B cell (primary cell): ENCODE data around the gene POLR2F. TPM values are rescaled to one million over a fixed set of nuclear protein-coding genes. Genes with fewer than 3 reads are reported as not detected.

Source experiments
- ATAC-seq: fragments of 200-7000 bp; cut with Tn5 transposase; one replicate; pipeline ENCODE4 v1.10.0; 2021; ENCODE audit warnings: low read depth, mild to moderate bottlenecking, moderate number of reproducible peaks, moderate library complexity
- CTCF ChIA-PET: fragments of 350-600 bp; sonication (Branson Sonifier 250); formaldehyde crosslinking; loops from one replicate; lab custom pipeline; 2021; ENCODE audit warnings: antibody characterized with exemption, inconsistent platforms; lab: Charles Lee
- POLR2A ChIA-PET: fragments of 350-600 bp; sonication (Branson Sonifier 250); formaldehyde crosslinking; loops from one replicate; lab custom pipeline; 2021; ENCODE audit warnings: antibody characterized with exemption; lab: Charles Lee
- DNase-seq: peaks from one replicate; pipeline ENCODE4 v3.0.0; 2013
- H2AFZ ChIP-seq: 2 replicates; pipeline ENCODE4 v1.6.1; 2012; ENCODE audit warnings: mild to moderate bottlenecking, low read depth, low read length; ENCODE audit not compliant: insufficient read depth, poor library complexity, severe bottlenecking
- H3K27ac ChIP-seq, 2 donors: 1 replicate in 1 of 2; 2 replicates in 1 of 2; pipeline ENCODE4 v1.5.1; 2012 to 2013; ENCODE audit warnings: low read length in 2 of 2, mild to moderate bottlenecking in 2 of 2, moderate library complexity in 1 of 2
- H3K27me3 ChIP-seq, 4 experiments: fragments of 200-600 bp in 1 of 4; sonication (generic) in 1 of 4; replicated peaks in 1 of 4; 1 replicate in 2 of 4; 2 replicates in 2 of 4; pipeline versions ENCODE4 v1.6.1 to v1.7.0; 2013 to 2016; ENCODE audit warnings: low read length in 3 of 4, mild to moderate bottlenecking in 2 of 4, mixed read lengths in 1 of 4, moderate library complexity in 1 of 4; ENCODE audit not compliant: insufficient read depth in 4 of 4, control insufficient read depth in 3 of 4; ENCODE audit errors: control extremely low read depth in 1 of 4
- H3K36me3 ChIP-seq, 2 experiments: replicated peaks in 1 of 2; 1 replicate in 1 of 2; 2 replicates in 1 of 2; pipeline versions ENCODE4 v1.6.1 to v1.7.1; 2013; ENCODE audit warnings: low read length in 1 of 2; ENCODE audit not compliant: insufficient read depth in 2 of 2, control insufficient read depth in 1 of 2; ENCODE audit errors: control extremely low read depth in 1 of 2, extremely low read depth in 1 of 2
- H3K4me1 ChIP-seq, 2 donors: fragments of 200-600 bp in 1 of 2; sonication (generic) in 1 of 2; 1 replicate in 1 of 2; 2 replicates in 1 of 2; pipeline versions ENCODE4 v1.5.1 to v1.6.1; 2013 to 2017; ENCODE audit warnings: low read length in 2 of 2; ENCODE audit not compliant: control insufficient read depth in 2 of 2, insufficient read depth in 2 of 2
- H3K4me2 ChIP-seq: replicated peaks from 2 replicates; pipeline ENCODE3; 2012; ENCODE audit warnings: mild to moderate bottlenecking, low read depth, low read length; ENCODE audit not compliant: poor library complexity, severe bottlenecking
- H3K4me3 ChIP-seq, 5 experiments: fragments of 200-600 bp in 1 of 5; sonication (generic) in 1 of 5; 1 replicate in 3 of 5; 2 replicates in 2 of 5; pipeline versions ENCODE4 v1.5.1 to v1.7.0; 2011 to 2016; ENCODE audit warnings: low read length in 4 of 5, mild to moderate bottlenecking in 4 of 5, low read depth in 2 of 5, control low read depth in 1 of 5, moderate library complexity in 1 of 5; ENCODE audit not compliant: insufficient read depth in 1 of 5; ENCODE audit errors: control extremely low read depth in 1 of 5, extremely low read depth in 1 of 5
- H3K79me2 ChIP-seq: fragments of 200-600 bp; sonication (generic); one replicate; pipeline ENCODE4 v1.6.0; 2016; ENCODE audit warnings: low read length; ENCODE audit not compliant: control insufficient read depth, insufficient read depth
- H3K9ac ChIP-seq: fragments of 200-600 bp; sonication (generic); 2 replicates; pipeline ENCODE4 v1.6.1; 2017; ENCODE audit warnings: mild to moderate bottlenecking, low read length, moderate library complexity
- H3K9me3 ChIP-seq, 3 donors: one replicate each; pipeline versions ENCODE4 v1.6.1 to v1.7.1; 2013; ENCODE audit warnings: low read length in 2 of 3; ENCODE audit not compliant: control insufficient read depth in 2 of 3, insufficient read depth in 1 of 3; ENCODE audit errors: control extremely low read depth in 1 of 3
- H4K20me1 ChIP-seq: 2 replicates; pipeline ENCODE4 v1.6.0; 2012; ENCODE audit warnings: mild to moderate bottlenecking, low read length; ENCODE audit not compliant: insufficient read depth, control insufficient read depth, poor library complexity, severe bottlenecking
- H3K27ac Mint-ChIP-seq: one replicate; pipeline ENCODE4 v1.8.0; 2021; ENCODE audit warnings: mixed read lengths
- H3K27me3 Mint-ChIP-seq: one replicate; pipeline ENCODE4 v1.8.0; 2021; ENCODE audit warnings: mixed read lengths
- H3K4me1 Mint-ChIP-seq: one replicate; pipeline ENCODE4 v1.8.0; 2021; ENCODE audit warnings: mixed read lengths
- H3K4me3 Mint-ChIP-seq: one replicate; pipeline ENCODE4 v1.8.0; 2021; ENCODE audit warnings: mixed read lengths
- H3K9me3 Mint-ChIP-seq: one replicate; pipeline ENCODE4 v1.8.0; 2022; ENCODE audit warnings: mixed read lengths; ENCODE audit not compliant: insufficient read depth
- CTCF ChIP-seq: fragments of 200-600 bp; IDR thresholded peaks from one replicate; pipeline ENCODE4 v1.8.0; 2022; ENCODE audit warnings: antibody characterized with exemption, mild to moderate bottlenecking
- EZH2 ChIP-seq: IDR thresholded peaks from 2 replicates; pipeline ENCODE4 v1.6.1; 2012; ENCODE audit warnings: borderline replicate concordance, low read depth, mild to moderate bottlenecking, moderate library complexity, low read length; ENCODE audit not compliant: insufficient read depth, poor library complexity, severe bottlenecking
- WGBS: methylation state at CpG from one replicate; pipeline ENCODE4 v1.1.5; 2013; ENCODE audit warnings: missing lambda C conversion rate; ENCODE audit not compliant: insufficient coverage; 5-methylcytosine and 5-hydroxymethylcytosine counted together
- intact Hi-C: fragments of 100-400 bp; cut with micrococcal nuclease; formaldehyde crosslinking; loops from one replicate; pipeline ENCODE4 v1.10.0; 2022
- polyA plus RNA-seq: library from polyadenylated mRNA; depleted of rRNA; stranded (reverse); fragments of >200 nt; gene quantifications from 2 replicates; pipeline ENCODE4 v1.2.3, GENCODE V29; 2012
- total RNA-seq, 2 donors: library from RNA; stranded (reverse); fragments of 120-200 nt in 1 of 2; gene quantifications; 1 replicate in 1 of 2; 2 replicates in 1 of 2; pipeline versions ENCODE4 v1.2.3 to v1.2.4, GENCODE V29; 2013 to 2022

Gene POLR2F
- total and polyA plus RNA-seq, 2 donors (not counting 1 experiment from before 2014, with no cell fraction given) = 41.8 to 49.6 TPM

- intact Hi-C loops = no loop called here
- CTCF ChIA-PET = interaction anchor here (0.9 to 2.7 kb wide), 4 partner anchors 25 to 44 kb away, joined by 3 to 28 read pairs (median 6); no protein-coding TSS in a partner anchor
- peak overlapping the region; percentile 86 for H3K27ac Mint-ChIP-seq
- ATAC-seq = no peak
- H3K9me3 ChIP-seq = no peaks in the 10 kb centered on the region
- DNase-seq = no peak
- peak overlapping the region; percentile 71 for H3K9ac ChIP-seq
- H3K4me1 Mint-ChIP-seq = peaks cover 28% of the 10 kb centered on the region
- H3K4me2 ChIP-seq = peak overlapping the region; percentile 94
- peak overlapping the region in 1 of 2 donors; percentile 73 for H3K27ac ChIP-seq
- peak overlapping the region; percentile 83 for H2AFZ ChIP-seq
- peaks cover 0 to 5% of the 10 kb centered on the region in 2 experiments for H3K36me3 ChIP-seq
- H3K27me3 ChIP-seq = no peaks in the 10 kb centered on the region
- no peaks in the 10 kb centered on the region for H3K9me3 Mint-ChIP-seq
- WGBS = 67% methylated on average over 17 of the region's 19 CpGs
- TF ChIP-seq CTCF (no peak), EZH2 (no peak)
- H3K79me2 ChIP-seq = peaks cover 3% of the 10 kb centered on the region
- POLR2A ChIA-PET = interaction anchor here (1.7 kb wide), 1 partner anchor 299 kb away, joined by 5 read pairs; the partner anchor contains the start of gene GGA1
- H4K20me1 ChIP-seq = peaks cover 7% of the 10 kb centered on the region
- H3K4me3 Mint-ChIP-seq = peak overlapping the region; percentile 86
- H3K4me1 ChIP-seq = peaks cover 10 to 16% of the 10 kb centered on the region in 2 donors
- no peaks in the 10 kb centered on the region for H3K27me3 Mint-ChIP-seq
- H3K4me3 ChIP-seq = peak overlapping the region in 4 of 5 experiments; percentile 36 to 86 (median 58)
Observed at GRCh38 chr22:37907036-37907954, 46.2 kb upstream of the POLR2F start.

DNA sequence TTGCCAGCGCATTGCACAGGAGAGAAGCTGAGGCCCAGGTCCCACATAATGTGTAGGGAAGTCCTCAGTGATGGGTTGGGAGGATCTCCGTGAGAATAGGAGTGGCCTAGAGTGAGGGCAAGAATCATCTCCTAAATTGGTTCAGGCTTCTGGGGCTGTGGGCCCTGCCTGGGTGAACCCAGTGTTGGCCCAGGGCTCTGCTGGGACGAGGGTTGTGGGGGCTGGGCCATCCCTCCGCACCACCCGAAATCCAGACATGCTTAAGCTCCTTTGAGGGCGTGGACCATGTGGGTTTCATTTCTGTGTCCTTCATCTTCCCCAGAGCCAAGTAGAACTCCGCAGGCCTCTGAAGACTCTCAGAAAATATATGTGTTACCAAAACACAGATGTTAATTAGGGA lies 43.7 kb upstream of the POLR2F start:
- Histone ChIP-seq H3K27ac (no peak overlapping the region), H3K79me2 (peaks cover 3% of the 10 kb centered on the region), H3K4me2 (no peak overlapping the region), H3K9ac (no peak overlapping the region), H3K27me3 (no peaks in the 10 kb centered on the region), H2AFZ (no peak overlapping the region), H3K36me3 (peaks cover 0 to 8% of the 10 kb centered on the region in 2 experiments), H3K4me1 (peaks cover 10 to 16% of the 10 kb centered on the region in 2 donors), H3K4me3 (no peak overlapping the region), H4K20me1 (peaks cover 7% of the 10 kb centered on the region), H3K9me3 (no peaks in the 10 kb centered on the region)
- 98% methylated on average over 5 of the region's 7 CpGs for WGBS
- Mint-ChIP-seq H3K9me3 (no peaks in the 10 kb centered on the region), H3K27me3 (no peaks in the 10 kb centered on the region), H3K4me3 (no peak overlapping the region), H3K4me1 (peaks cover 27% of the 10 kb centered on the region), H3K27ac (no peak overlapping the region)
- TF ChIP-seq CTCF = no peak
- no peak for TF ChIP-seq EZH2
- ATAC-seq = no peak
- DNase-seq = no peak
- ChIA-PET CTCF (no interaction called here), POLR2A (interaction anchor here (0.6 kb wide), 1 partner anchor 562 kb away, joined by 3 read pairs; no protein-coding TSS in a partner anchor)
- intact Hi-C loops = no loop called here
